Stimulated activated CD8-positive, alpha-beta memory T cell treated with anti-CD3 and anti-CD28 coated beads, Interleukin-7, amount 100 ng/mL, for 1 hour (primary cell): ENCODE data around the gene TNRC6C.

ENCODE experiments used
- DNase-seq, 2 donors: peaks; one replicate each; pipeline ENCODE4 v3.0.0-alpha.2; 2020; ENCODE audit warnings: low read depth in 2 of 2

Gene TNRC6C

GRCh38 chr17:78154903-78155811 lies 196.7 kb downstream of the TNRC6C start:
- no peak for DNase-seq
